T-helper 2 cell treated with Interferon-gamma antibody and Interleukin-4, amounts not matched to agents 100 ng/mL and 5 ng/mL, for 36 hours (primary cell): ENCODE data around the gene TRAPPC12. TPM values are rescaled to one million over a fixed set of nuclear protein-coding genes. Genes with fewer than 3 reads are reported as not detected.
"Not testable (repeated sequence)": the region's sequence is repeated elsewhere in the genome, so short reads cannot be mapped to it uniquely, and the experiment has no call there.

Experiments
- intact Hi-C: fragments of 100-400 bp; cut with micrococcal nuclease; formaldehyde crosslinking; loops from one replicate; pipeline ENCODE4 v1.15.1; 2023
- total RNA-seq: library from RNA; stranded (reverse); gene quantifications from 2 replicates; pipeline ENCODE4 v1.2.3, GENCODE V29; 2022

Gene TRAPPC12
- total RNA-seq, 1 donor from 2014 or later = 92.1 TPM

GRCh38 chr2:3483227-3483985 lies 103.9 kb downstream of the TRAPPC12 start:
- intact Hi-C loops = no loop called here

GRCh38 chr2:3483986-3484960 lies 104.8 kb downstream of the TRAPPC12 start:
- intact Hi-C loops = no loop called here

- intact Hi-C loops = no loop called here
Measured at GRCh38 chr2:3485166-3485565, 105.7 kb downstream of the TRAPPC12 start.

GRCh38 chr2:3486047-3487027 lies 106.8 kb downstream of the TRAPPC12 start:
- intact Hi-C loops = no loop called here

- intact Hi-C loops = no loop called here
Measured at GRCh38 chr2:3487028-3487425, 107.5 kb downstream of the TRAPPC12 start.

GRCh38 chr2:3487432-3487831 lies 107.9 kb downstream of the TRAPPC12 start:
- intact Hi-C loops = no loop called here

GRCh38 chr2:3488061-3488531 lies 108.6 kb downstream of the TRAPPC12 start:
- intact Hi-C loops = no loop called here

GRCh38 chr2:3488855-3489763 lies 109.6 kb downstream of the TRAPPC12 start:
- intact Hi-C loops = no loop called here

- intact Hi-C loops = no loop called here
Measured at GRCh38 chr2:3489764-3490115, 110.2 kb downstream of the TRAPPC12 start.

- intact Hi-C loops = no loop called here
Measured at GRCh38 chr2:3490191-3491170, 111.0 kb downstream of the TRAPPC12 start.

GRCh38 chr2:3491306-3491705 lies 111.8 kb downstream of the TRAPPC12 start:
- intact Hi-C loops = no loop called here

GRCh38 chr2:3491716-3492474 lies 112.4 kb downstream of the TRAPPC12 start:
- intact Hi-C loops = no loop called here

GRCh38 chr2:3492475-3492787 lies 112.9 kb downstream of the TRAPPC12 start:
- intact Hi-C loops = not testable (repeated sequence)

GRCh38 chr2:3492951-3493614 lies 113.6 kb downstream of the TRAPPC12 start:
- intact Hi-C loops = no loop called here

- intact Hi-C loops = no loop called here
Measured at GRCh38 chr2:3493615-3494007, 114.1 kb downstream of the TRAPPC12 start.

- intact Hi-C loops = no loop called here
Measured at GRCh38 chr2:3494984-3495666, 115.6 kb downstream of the TRAPPC12 start.

GRCh38 chr2:3496708-3497080 lies 117.2 kb downstream of the TRAPPC12 start:
- intact Hi-C loops = not testable (repeated sequence)
